ENCODE measurements around the gene SYTL2. TPM values are rescaled to one million over a fixed set of nuclear protein-coding genes. Genes with fewer than 3 reads are reported as not detected.

Gene SYTL2
- total and polyA plus RNA-seq, 2 experiments from 2014 or later: 8.9 to 66.6 TPM

DNA sequence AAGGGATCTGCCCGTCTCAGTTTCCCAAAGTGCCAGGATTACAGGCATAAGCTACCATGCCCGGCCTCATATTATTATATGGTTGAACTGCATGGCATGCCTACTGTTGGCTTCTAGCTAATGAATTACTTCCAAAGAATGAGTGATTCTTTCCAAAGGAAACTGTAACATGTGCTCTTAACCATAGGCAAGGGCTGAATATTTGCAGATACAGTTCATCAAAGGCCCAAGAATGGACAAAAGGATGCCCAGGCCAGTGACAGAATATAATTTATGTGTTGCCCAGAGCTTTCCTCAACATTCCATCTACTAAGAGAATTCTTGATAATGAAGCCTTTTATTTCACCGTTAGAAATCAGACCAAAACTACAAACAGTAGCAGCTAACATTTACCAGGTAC is 98.0 kb downstream of the SYTL2 start:
- no peak overlapping the region for H2AFZ ChIP-seq
- H4K20me1 ChIP-seq (ENCODE audit: insufficient read depth, poor library complexity, severe bottlenecking): no peaks in the 10 kb centered on the region
- H3K36me3 ChIP-seq (replicated peaks; ENCODE audit: insufficient read depth, low read depth): no peaks in the 10 kb centered on the region
- no peaks in the 10 kb centered on the region for H3K4me1 ChIP-seq (ENCODE audit: insufficient read depth)
- no peaks in the 10 kb centered on the region for H3K9me3 ChIP-seq (ENCODE audit: low read depth)
- no peaks in the 10 kb centered on the region for H3K27me3 ChIP-seq
- H3K27ac ChIP-seq: no peak overlapping the region
- DNase-seq (ENCODE audit: low spot score): no peak
- TF ChIP-seq EZH2phosphoT487 (IDR thresholded peaks at IDR 0.05; ENCODE audit: low read depth, severe bottlenecking, unreplicated experiment) (no peak), EZH2 (IDR thresholded peaks at IDR 0.05; ENCODE audit: borderline replicate concordance) (no peak)
- TF ChIP-seq, protein P1, sequence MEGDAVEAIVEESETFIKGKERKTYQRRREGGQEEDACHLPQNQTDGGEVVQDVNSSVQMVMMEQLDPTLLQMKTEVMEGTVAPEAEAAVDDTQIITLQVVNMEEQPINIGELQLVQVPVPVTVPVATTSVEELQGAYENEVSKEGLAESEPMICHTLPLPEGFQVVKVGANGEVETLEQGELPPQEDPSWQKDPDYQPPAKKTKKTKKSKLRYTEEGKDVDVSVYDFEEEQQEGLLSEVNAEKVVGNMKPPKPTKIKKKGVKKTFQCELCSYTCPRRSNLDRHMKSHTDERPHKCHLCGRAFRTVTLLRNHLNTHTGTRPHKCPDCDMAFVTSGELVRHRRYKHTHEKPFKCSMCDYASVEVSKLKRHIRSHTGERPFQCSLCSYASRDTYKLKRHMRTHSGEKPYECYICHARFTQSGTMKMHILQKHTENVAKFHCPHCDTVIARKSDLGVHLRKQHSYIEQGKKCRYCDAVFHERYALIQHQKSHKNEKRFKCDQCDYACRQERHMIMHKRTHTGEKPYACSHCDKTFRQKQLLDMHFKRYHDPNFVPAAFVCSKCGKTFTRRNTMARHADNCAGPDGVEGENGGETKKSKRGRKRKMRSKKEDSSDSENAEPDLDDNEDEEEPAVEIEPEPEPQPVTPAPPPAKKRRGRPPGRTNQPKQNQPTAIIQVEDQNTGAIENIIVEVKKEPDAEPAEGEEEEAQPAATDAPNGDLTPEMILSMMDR (IDR thresholded peaks at IDR 0.05; ENCODE audit: poor library complexity): no peak
- H3K79me2 ChIP-seq: no peaks in the 10 kb centered on the region
- no peaks in the 10 kb centered on the region for H3K9me2 ChIP-seq (replicated peaks; ENCODE audit: insufficient read depth)
- H3K4me3 ChIP-seq: no peak overlapping the region
- no peak overlapping the region for H3K4me2 ChIP-seq
- WGBS (ENCODE audit: low lambda C conversion rate, missing lambda C conversion rate): 90% methylated on average over 3 of the region's 3 CpGs

DNA sequence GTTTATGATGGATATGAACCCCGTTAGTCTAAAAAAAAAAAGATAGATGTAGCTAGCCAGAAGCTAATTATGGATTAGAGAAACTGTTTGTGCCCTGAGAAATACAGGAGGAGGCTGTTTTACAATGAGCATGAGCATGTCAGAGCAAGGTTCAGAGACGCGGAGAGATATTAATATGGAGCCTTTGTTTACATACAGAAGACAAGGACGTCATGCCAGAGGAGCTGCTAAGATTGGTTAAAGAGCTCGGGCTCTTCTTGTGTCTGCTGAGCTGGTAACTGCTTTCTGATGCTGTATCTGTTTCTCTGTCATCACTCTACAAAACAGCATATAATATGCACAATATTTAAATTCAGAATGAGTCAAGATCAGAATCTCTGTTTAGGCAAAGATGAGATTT is 100.0 kb downstream of the SYTL2 start:
- Histone ChIP-seq H3K79me2 (no peaks in the 10 kb centered on the region), H3K27ac (no peak overlapping the region), H3K9me3 (ENCODE audit: low read depth) (no peaks in the 10 kb centered on the region), H3K4me3 (no peak overlapping the region), H3K9me2 (replicated peaks; ENCODE audit: insufficient read depth) (no peaks in the 10 kb centered on the region), H3K27me3 (no peaks in the 10 kb centered on the region), H3K4me1 (ENCODE audit: insufficient read depth) (no peaks in the 10 kb centered on the region), H4K20me1 (ENCODE audit: insufficient read depth, poor library complexity, severe bottlenecking) (no peaks in the 10 kb centered on the region), H2AFZ (peak overlapping the region; percentile 17), H3K4me2 (no peak overlapping the region), H3K36me3 (replicated peaks; ENCODE audit: insufficient read depth, low read depth) (no peaks in the 10 kb centered on the region)
- no peak for TF ChIP-seq EZH2 (IDR thresholded peaks at IDR 0.05; ENCODE audit: borderline replicate concordance)
- no peak for TF ChIP-seq EZH2phosphoT487 (IDR thresholded peaks at IDR 0.05; ENCODE audit: low read depth, severe bottlenecking, unreplicated experiment)
- TF ChIP-seq, protein P1 (IDR thresholded peaks at IDR 0.05; ENCODE audit: poor library complexity): no peak
- peak; percentile 11 for DNase-seq (ENCODE audit: low spot score)
- WGBS (ENCODE audit: low lambda C conversion rate, missing lambda C conversion rate): 34% methylated on average over 5 of the region's 5 CpGs

- Histone ChIP-seq H3K27ac (no peak overlapping the region), H3K4me2 (no peak overlapping the region), H3K4me3 (no peak overlapping the region), H3K4me1 (ENCODE audit: insufficient read depth) (no peaks in the 10 kb centered on the region), H3K9me3 (ENCODE audit: low read depth) (no peaks in the 10 kb centered on the region), H3K9me2 (replicated peaks; ENCODE audit: insufficient read depth) (no peaks in the 10 kb centered on the region), H4K20me1 (ENCODE audit: insufficient read depth, poor library complexity, severe bottlenecking) (no peaks in the 10 kb centered on the region), H3K36me3 (replicated peaks; ENCODE audit: insufficient read depth, low read depth) (no peaks in the 10 kb centered on the region), H2AFZ (peak overlapping the region; percentile 17), H3K79me2 (no peaks in the 10 kb centered on the region), H3K27me3 (no peaks in the 10 kb centered on the region)
- 71% methylated on average over 5 of the region's 5 CpGs for WGBS (ENCODE audit: low lambda C conversion rate, missing lambda C conversion rate)
- no peak for DNase-seq (ENCODE audit: low spot score)
- TF ChIP-seq EZH2 (IDR thresholded peaks at IDR 0.05; ENCODE audit: borderline replicate concordance) (no peak), EZH2phosphoT487 (IDR thresholded peaks at IDR 0.05; ENCODE audit: low read depth, severe bottlenecking, unreplicated experiment) (no peak)
- TF ChIP-seq, protein P1 (IDR thresholded peaks at IDR 0.05; ENCODE audit: poor library complexity): no peak
These were observed 100.8 kb downstream of the SYTL2 start for GRCh38 chr11:85709941-85710702.
